Right renal cortex interstitium (tissue), 3 donors: ENCODE measurements around the gene PAFAH2. TPM values are rescaled to one million over a fixed set of nuclear protein-coding genes. Genes with fewer than 3 reads are reported as not detected.

Experiments used
- DNase-seq, 3 donors: peaks; one replicate each; pipeline ENCODE4 v3.0.0-alpha.2; 2013; ENCODE audit warnings: low read depth in 3 of 3, low spot score in 2 of 3
- polyA plus RNA-seq, 3 donors: library from polyadenylated mRNA; unstranded; fragments of 120-200 nt; gene quantifications; one replicate each; pipeline ENCODE4 v1.2.1, GENCODE V29; 2013; ENCODE audit not compliant: insufficient read length in 3 of 3

Gene PAFAH2
- polyA plus RNA-seq, result 10 to 100 TPM; 18.8 to 22.9 (median 22.3) TPM

DNA sequence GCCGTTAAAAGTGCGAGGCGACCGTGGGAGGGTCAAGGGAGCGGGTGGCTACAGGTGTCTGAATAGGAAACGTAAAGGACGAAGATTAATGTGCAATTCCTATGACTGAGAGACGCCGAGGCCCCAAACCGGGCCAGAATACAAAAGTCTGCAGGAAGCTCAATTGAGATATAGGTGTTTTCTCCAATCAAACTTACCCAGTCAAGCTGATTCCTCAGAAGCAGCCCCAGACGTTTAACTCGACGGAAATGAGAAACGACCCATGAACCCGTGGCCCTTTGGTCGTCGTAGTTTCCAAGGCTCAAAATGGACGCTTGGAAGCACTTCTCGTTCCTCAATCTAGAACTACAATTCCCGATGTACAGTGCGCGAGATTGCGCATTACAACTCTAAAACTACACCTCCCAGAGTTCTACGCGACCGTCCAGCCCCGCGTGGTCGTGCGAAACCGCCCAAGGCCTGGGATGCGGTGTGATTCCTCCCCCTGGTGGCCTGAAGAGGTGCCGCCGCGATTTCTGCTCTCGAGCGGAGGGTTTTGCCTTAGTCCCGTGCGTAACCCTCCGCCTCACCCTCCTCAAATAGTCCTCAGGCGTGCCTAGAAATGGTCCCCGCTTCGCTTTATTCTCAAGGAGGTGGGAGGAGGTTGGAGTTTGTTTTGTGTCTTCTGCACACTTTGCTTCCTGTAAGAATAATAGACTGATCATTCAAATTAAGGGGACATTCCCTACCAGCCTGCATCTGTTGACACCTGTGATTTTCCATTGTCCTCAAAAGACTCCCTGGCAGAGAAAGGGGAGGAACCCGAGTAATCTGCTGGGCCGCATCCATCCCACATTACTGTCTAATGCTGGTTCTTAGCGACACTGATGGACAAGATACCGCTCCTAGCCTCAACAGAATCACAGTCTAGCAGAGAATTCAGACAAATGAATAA, at the start of gene PAFAH2:
Gene PAFAH2 (minus strand): TSS at position 236 of the 934 bp plus-strand sequence. CDS start 7,247 bp downstream, outside the sequence.
- DNase-seq, result peak; percentile 99

- DNase-seq, result no peak
Measured at GRCh38 chr1:26047278-26047874, 49.5 kb upstream of the PAFAH2 start.

DNA sequence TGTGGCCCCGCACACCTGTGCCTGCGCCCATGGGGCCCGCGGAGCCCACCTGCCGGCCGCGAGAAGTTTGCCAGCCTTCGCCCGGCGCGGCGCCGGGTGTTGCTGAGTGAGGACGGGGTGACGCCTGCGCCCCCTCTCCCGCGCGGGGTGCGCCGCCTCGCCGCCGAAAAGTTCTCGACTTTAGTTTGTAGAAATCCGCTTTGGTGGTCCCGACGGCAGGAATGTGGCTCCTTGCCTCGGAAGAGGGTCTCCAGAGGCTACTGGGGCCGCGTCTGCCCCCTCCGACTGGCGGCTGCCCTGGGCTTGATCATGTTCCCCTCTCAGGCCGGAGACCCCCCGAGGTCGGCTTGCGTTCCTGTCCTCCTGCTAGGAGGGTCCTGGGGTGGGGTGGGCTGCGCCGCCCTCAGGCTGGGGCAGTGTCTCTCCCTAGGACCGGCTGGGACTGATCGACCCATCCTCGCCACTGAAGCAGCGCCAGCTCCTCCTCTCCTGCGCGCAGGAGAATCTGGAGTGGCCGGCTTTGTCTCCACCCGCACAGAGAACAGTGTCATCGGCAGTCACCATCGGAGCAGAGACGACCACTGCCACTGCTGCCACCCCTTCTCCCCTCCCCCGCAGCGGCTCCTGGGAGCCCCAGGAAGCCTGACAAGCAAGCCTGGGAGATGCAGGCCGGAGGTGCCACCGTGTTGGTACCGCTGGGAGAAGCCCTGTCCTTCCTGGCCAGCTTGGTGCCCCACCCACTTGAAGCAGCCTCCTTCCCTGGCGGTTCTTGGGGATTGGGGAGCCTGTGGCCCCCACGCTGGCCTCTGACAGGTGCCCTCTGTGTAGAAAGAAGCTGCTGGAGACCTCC, 48.6 kb upstream of the PAFAH2 start:
- no peak for DNase-seq

- DNase-seq, result no peak
Measured at GRCh38 chr1:26045722-26046245, 47.9 kb upstream of the PAFAH2 start, which contains the start of gene SLC30A2. Gene SLC30A2 (minus strand): TSS chr1:26046118. CDS start chr1:26045896, 222 bp downstream.

DNA sequence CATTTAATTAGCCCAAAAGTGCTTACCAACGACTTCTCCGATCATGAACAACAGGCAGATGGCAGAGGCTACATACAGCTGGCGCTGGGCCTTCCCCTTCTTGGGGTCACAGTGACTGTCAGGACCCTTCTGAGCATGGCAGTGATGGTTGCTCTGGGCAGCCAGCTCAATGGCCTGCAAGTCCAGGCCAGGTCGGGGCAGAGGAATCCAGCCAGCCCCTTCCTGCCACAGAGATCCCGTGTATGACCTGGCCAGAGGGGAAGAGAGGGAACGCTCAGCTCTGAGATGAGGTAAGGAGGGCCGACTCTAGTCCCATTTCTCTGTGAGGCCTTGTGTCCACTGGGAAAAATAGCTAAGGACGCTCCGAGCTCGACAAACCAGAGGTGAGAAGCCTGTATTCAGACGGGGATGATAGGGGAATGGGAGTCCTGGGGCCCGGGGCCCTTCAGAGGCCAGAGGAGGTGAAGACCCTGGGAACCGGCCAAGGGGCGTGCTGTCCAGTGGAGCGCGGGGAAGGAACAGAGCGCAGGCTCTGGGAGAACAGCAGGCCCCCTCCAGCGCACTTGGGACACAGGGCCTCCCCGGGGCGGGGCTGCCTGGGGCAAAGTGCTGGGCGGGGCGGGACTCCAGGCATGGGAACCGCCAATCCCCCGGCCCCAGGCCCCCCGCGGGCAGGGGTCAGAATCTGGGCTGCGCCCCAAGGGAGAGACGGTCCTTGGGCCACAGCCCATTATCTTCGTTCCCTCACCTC, 47.3 kb upstream of the PAFAH2 start:
- DNase-seq, result no peak

DNA sequence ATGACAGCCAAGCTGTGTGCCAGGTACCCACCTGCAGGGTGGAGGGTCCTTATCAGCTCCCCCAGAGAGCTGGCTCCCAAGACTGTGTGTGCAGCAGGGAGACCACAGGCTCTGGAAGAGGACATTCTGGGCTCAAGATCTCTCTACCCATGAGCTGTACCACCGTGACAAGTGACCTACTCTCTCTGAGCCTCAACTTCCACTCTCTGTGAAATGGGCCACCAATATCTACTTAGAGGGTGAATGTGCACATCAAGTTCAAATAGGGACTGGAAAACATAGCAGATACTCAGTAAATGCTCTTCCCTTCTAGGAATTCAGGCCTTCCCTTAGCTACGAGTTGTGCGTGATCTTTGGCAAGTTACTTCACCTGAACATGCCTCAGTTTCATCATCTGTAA, 46.6 kb upstream of the PAFAH2 start:
- DNase-seq, result no peak

DNA sequence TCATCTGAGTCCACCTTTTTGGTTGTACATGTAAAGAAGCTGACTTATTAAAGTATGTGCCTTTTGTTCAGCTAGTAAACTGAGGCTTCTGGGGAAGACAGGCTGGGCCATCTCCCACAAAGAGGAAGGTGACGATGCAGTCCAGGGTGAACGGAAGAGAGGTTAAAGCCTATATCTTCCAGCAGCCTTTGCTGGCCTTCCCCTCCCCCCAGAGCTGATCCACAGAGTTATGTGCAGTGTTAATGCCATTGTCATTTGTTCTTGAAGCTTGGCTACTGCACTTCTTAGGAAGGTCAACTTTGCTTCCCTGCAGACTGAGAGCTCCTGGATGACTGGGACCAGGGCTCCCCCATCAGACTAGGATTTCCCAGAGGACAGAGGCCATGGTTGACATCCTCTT, 45.9 kb upstream of the PAFAH2 start:
- DNase-seq, result no peak

GRCh38 chr1:26041978-26042377, 44.1 kb upstream of the PAFAH2 start:
- no peak for DNase-seq

DNA sequence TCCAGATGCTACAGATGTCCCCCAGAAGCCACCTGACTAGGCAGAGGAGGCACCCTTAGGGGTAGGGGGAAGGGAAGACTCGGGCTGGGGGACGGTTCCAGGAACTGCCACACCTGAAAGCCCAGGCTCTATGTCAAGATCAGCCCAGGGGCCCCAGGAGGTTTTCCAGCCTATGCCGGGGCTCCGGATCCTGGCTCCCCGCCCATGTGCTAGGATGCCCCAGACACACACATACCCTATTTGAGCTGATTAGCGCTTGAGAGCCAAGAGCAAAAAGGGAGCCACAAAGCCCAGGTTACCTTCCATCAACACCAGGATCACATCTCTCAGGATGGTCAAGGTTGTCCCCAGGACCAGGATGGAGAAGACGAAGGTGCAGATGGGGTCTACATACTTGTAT, 43.5 kb upstream of the PAFAH2 start:
- DNase-seq, result no peak

DNA sequence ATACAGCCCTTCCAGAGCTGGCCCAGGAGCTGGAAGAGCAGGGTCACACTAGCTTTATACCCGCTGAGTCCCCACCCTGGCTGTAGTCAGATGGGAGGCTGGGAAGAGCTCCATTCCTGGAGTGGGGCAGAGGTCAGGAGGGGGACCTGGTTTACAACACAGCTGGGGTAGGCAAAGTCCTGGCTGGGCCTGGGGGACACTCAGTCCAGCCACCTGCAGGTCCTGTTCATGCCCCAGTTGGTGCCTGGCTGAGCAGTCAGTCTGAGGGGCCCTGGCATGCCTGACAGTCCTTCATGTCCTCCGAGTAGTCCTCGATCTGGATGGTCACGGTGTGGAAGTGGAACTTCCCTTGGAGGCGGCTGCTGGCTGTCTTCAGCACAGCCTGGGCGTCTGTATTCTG, 41.0 kb upstream of the PAFAH2 start:
- no peak for DNase-seq

- no peak for DNase-seq
Measured at GRCh38 chr1:26038477-26038876, 40.6 kb upstream of the PAFAH2 start.

DNA sequence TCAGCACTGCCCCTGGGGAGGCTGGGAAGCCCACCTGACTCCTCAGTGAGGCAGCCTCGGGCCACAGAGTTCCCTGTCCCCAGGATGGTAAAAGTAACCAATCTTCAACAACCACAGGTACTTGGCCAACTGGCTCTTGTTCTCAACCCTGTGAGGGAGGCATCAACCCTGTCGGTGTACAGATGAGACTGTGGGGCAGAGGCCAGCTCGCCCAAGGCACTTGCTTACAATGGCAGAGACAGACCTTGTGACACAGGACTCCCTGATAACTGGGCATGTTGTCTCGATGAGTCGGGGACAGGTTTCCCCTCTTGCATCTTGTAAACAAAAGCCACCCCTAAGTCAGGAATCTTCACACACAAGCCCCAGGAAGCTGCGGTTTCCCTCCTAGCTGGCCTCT, 40.0 kb upstream of the PAFAH2 start:
- no peak for DNase-seq

GRCh38 chr1:26036756-26037281, 39.0 kb upstream of the PAFAH2 start:
- no peak for DNase-seq

- peak; percentile 54 to 73 (median 57) for DNase-seq
Measured at GRCh38 chr1:26035959-26036755, 38.3 kb upstream of the PAFAH2 start.

GRCh38 chr1:26035203-26035958, 37.5 kb upstream of the PAFAH2 start:
- DNase-seq, result peak; percentile 66 to 86 (median 75)

- no peak for DNase-seq
Measured at GRCh38 chr1:26034504-26035202, 36.8 kb upstream of the PAFAH2 start.

- no peak for DNase-seq
Measured at GRCh38 chr1:26032656-26033357, 34.9 kb upstream of the PAFAH2 start.
